ENCODE data around the gene EFHC1.

DNA sequence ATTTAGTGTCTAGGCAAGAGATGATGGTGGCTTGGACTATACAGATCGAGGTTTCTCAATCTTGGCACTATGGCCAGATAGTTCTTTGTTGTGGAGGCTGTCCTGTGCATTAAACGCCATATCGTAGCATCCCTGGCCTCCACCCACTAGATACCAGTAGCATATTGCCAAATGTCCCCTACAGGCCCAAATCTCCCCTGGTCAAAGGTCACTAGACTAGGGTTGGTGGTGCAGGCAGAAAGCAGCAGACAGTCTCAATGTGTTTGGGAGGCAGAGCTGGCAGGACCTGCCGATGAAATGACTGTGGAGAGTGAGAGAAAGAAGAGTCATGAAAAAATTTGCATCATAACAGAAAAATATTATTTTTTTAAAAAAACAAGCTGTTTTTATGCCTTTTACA, 93.8 kb downstream of the EFHC1 start:
- TF ChIP-seq, protein P1, sequence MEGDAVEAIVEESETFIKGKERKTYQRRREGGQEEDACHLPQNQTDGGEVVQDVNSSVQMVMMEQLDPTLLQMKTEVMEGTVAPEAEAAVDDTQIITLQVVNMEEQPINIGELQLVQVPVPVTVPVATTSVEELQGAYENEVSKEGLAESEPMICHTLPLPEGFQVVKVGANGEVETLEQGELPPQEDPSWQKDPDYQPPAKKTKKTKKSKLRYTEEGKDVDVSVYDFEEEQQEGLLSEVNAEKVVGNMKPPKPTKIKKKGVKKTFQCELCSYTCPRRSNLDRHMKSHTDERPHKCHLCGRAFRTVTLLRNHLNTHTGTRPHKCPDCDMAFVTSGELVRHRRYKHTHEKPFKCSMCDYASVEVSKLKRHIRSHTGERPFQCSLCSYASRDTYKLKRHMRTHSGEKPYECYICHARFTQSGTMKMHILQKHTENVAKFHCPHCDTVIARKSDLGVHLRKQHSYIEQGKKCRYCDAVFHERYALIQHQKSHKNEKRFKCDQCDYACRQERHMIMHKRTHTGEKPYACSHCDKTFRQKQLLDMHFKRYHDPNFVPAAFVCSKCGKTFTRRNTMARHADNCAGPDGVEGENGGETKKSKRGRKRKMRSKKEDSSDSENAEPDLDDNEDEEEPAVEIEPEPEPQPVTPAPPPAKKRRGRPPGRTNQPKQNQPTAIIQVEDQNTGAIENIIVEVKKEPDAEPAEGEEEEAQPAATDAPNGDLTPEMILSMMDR (conservative IDR thresholded peaks at IDR 0.05; ENCODE audit: low read length): no peak
- TF ChIP-seq EZH2phosphoT487 (IDR thresholded peaks at IDR 0.05; ENCODE audit: borderline replicate concordance, low read depth, low read length): no peak
